LNCAP (cell line): Measurements from ENCODE around the gene GJC2.

Experiments
- TF ChIP-seq, protein P1 (sequence below): fragments of 450-650 bp; IDR thresholded peaks from 2 replicates; pipeline ENCODE4 v1.5.1; 2017; ENCODE audit warnings: mild to moderate bottlenecking

Gene GJC2

DNA sequence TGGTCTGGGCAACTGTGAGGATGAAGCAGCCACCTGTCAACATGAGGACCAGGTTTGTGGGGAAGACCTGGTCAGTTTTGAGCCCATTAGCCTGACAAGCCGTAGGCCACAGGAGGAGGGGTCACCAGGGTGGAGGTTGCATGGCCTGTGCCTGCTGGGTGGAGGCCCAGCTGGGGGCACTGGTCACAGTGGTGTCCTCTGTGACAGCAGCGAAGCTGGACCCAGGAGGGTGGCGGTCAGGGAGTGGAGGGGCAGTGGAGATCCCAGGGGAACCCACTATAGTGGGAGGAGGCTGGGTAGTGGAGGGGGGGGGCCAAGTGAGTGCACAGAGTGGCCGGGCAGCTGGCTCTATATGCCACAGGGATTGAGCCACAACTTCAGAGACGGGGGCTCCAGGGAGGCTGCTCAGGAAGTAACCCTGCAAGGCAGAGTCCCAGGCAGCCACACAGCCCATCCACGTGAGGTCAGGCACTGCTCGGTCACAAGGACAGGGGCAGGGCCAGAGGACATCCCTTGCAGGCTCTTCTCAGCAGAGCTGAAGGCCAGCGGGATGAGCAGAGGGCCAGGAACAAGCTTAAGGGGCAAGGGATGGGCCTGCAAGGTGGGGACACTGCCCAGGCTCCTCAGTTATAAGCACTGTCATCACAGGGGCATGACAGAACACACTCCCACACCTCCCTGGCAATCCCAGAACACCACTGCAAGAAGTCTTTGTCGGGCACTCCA lies 44.3 kb upstream of the GJC2 start:
- TF ChIP-seq, protein P1, sequence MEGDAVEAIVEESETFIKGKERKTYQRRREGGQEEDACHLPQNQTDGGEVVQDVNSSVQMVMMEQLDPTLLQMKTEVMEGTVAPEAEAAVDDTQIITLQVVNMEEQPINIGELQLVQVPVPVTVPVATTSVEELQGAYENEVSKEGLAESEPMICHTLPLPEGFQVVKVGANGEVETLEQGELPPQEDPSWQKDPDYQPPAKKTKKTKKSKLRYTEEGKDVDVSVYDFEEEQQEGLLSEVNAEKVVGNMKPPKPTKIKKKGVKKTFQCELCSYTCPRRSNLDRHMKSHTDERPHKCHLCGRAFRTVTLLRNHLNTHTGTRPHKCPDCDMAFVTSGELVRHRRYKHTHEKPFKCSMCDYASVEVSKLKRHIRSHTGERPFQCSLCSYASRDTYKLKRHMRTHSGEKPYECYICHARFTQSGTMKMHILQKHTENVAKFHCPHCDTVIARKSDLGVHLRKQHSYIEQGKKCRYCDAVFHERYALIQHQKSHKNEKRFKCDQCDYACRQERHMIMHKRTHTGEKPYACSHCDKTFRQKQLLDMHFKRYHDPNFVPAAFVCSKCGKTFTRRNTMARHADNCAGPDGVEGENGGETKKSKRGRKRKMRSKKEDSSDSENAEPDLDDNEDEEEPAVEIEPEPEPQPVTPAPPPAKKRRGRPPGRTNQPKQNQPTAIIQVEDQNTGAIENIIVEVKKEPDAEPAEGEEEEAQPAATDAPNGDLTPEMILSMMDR = no peak

DNA sequence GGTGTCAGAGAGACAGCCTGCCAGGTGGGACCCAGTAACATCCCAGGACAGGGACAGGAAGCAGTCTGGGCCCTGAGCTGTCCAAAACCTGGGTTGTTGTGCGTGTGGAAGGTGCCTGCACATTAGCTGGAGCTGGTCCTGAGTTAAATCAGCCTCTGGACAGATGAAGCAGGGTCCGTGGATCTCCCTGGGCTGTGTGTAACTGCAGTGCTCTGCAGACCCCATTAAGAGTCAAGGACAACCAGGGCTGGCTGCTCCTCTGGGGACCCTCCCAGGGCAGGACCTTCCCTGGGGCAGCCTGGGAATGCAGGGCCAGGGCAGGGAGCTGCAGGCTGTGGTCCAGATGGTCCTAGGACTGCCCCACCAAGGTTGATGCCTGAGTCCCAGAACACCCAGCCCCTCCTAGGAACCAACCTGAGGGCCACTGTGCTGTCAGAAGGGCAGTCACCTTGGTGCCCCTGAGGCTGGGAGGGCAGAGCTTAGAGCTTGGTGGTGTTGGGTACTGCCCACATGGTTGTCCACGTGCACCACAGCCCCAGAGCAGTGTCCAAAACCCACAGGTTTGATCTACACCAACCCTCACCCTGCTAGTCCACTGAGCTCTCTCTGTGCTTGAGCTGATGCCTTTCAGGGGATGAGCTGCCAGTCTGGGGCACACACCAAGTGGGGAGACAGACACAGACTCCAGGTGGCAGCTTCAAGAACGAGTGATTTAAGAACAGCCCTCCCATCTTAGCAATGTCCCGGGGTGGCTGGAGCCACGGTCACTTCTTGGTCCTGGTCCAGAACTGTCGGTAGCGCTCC lies 43.5 kb upstream of the GJC2 start:
- TF ChIP-seq, protein P1 = no peak

DNA sequence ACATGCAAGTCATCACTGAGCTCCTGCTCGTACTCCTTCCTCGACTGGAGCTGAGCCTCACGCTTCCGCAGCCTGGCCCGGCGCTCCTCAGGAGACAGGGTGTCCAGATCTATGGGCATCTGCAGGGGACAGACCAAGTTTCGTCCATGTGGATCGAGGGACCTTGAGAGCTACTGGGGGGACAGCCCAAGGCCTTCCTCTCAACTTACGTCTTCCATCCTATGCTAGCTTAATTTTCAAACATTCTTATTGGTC lies 43.0 kb upstream of the GJC2 start:
- TF ChIP-seq, protein P1 = no peak

DNA sequence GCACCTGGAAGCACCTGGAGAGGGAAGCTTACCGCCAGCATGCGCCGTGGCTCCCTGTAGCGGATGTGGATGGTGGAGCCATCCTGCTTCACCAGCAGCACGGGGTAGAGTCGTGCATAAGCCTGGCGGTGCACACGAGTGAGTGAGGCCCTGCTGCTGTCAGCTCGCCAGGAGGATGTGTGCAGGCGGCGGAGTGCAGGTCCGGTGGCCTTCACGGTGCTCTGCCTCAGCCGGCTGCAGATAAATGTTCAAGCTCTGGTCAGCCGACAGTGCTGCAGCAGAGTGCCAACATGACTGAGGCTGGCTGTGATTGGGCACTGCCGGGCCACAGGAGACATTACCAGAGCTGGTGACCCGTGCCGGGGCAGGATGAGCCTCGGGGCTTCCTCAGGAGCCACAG lies 42.1 kb upstream of the GJC2 start:
- TF ChIP-seq, protein P1 = no peak

DNA sequence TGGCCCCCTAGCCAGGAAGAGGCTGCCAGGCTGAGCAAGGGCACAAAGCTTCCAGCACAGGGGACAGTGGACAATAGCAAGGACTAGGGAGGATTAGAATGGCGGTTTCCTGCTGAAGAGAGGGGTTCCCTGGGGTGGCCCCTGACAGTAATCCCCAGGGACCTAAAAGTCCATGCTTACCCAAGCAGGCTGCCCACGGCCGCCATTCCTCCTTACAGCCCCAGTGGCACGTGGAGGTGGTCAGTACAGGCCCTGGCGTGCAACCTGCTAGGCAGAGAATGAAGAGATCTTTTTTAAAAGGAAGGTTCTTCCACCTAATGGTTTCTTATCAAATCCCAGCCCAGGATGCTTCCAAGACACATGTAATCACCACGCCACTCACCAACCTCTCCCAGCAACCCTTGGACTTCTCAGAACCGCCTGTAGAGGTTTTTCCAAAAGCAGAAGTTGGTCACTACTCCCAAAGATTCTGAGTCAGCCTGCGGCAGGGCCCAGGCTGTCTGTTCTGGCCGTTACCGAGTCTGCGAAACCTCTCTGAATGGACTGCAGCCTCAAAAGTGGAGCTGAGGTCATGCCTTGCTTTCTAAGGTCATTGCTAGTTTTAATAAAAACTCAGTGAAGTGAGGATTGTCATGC lies 41.6 kb upstream of the GJC2 start:
- TF ChIP-seq, protein P1 = no peak

DNA sequence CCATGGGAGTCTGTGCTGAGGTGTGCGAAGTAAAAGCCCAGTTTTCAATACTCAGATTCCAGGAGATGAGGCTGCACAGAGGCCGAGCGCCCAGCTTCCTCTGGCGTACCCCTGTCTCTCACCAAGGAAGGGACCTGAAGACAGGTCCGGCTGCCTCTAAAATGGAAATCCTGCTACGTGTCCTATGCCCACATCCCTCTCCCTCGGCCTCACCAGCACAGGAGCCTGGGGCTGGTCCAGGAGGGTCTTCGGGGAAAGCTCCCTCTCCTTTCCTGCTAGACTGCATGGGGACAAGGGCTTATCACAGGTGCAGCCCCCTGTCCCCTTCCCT lies 41.0 kb upstream of the GJC2 start:
- TF ChIP-seq, protein P1 = no peak

DNA sequence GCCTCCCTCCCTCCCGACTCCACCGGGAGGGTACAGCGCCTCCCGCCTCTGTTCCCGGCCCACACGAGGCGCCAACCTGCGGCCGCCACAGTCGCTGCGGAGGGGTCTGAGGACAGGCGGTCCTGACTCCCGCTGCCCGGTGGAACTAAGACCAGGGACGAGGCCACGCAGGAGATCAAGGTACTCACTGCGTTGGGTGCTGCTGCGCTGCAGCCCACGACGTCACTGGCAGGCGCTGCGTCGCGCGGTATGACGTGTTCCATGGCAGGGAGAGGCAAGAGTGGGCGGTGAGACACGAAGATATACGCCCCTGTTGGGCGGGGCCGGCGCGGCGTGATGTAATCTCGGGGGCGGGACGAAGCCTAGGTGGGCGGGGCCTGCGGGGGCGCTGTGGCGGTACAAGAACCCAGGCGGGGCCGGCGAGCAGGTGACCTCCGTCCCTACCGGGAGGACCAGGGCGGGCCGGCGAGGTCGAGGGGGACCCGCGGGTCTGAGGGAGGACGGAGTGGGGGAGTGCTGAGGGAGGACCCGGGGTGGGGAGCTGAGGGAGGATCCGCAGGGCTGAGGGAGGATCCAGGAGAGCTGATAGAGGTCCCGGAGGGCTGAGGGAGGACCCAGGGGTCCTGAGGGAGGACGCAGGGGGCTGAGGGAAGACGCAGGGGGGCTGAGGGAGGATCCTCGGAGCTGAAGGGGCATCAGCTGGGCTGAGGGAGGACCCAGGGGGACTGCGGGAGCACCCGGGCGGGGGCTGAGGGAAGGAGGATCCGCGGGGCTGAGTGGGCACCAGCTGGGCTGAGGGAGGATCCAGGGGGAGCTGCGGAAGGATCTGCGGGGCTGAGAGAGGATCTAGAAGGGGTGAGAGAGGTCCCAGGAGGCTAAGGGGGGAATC lies 40.4 kb upstream of the GJC2 start, which contains the start of gene MRPL55:
Gene MRPL55, minus strand, starts transcription at position 227 of the 889 bp plus-strand sequence. CDS start 1,039 bp downstream, outside the sequence.
- TF ChIP-seq, protein P1 = peak; percentile 22; the same call in 1 of the 2 replicates
